GM12873 (cell line): ENCODE data around the gene CCDC171.

Source experiments
- CTCF ChIP-seq: IDR thresholded peaks from 2 replicates; pipeline ENCODE4 v1.5.1; 2012; ENCODE audit warnings: low read depth, mild to moderate bottlenecking, moderate library complexity, low read length, control low read depth; ENCODE audit not compliant: insufficient read depth; ENCODE audit errors: missing control alignments

CCDC171 gene

DNA sequence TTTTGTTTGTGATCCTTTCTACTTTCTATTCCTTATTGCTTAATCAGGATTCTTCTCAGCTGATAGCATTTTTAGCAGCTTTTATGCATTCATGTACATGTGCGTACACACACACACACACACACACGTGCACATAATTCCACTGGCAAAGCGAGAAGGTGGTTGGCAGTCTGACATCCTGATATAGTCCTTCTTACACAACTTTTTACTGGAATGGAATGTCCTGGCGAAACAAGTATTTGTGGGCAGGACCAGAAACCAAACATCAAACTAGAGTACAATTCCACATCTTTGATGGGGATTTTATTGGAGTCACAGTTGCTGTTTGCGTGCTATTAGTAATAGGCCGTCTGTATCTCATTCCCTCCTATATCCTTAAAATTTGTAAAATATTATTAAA, 356.5 kb downstream of the CCDC171 start:
- no peak for TF ChIP-seq CTCF

- no peak for TF ChIP-seq CTCF
Measured at GRCh38 chr9:15915711-15916110, 362.9 kb downstream of the CCDC171 start.

- TF ChIP-seq CTCF: no peak
Measured at GRCh38 chr9:15927161-15927560, 374.3 kb downstream of the CCDC171 start.

DNA sequence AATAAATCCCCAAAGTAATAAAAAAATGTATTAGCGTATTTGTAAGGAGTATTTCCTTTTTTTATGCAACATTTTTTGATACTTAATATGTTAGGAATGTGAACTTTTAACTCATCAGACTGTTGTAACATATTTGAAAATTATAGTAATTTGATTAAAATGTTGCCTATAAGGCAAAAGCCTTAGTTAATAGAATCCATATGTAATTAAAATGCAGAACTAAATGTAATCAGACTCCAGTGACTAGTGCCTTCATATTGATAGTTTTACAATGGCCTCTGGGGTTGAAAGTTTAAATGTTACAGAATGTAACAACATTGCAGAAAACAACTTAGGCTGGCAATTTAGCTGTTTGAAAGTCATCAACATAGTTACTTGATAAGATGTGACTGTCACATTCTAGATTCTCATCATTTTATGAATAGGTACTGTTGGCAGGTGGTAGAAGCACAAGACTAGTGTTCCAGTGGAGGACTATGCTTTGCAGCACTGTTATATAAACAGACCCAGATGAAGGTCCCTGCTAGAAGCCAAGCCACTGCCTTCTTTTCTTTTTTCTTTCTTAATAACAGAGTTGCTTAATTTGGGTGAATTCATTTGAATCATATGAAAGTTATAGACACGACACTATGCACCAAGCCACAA, 382.9 kb downstream of the CCDC171 start:
- TF ChIP-seq CTCF: no peak

GRCh38 chr9:15936306-15936921, 383.6 kb downstream of the CCDC171 start:
- no peak for TF ChIP-seq CTCF

GRCh38 chr9:15942831-15943424, 390.1 kb downstream of the CCDC171 start:
- no peak for TF ChIP-seq CTCF

DNA sequence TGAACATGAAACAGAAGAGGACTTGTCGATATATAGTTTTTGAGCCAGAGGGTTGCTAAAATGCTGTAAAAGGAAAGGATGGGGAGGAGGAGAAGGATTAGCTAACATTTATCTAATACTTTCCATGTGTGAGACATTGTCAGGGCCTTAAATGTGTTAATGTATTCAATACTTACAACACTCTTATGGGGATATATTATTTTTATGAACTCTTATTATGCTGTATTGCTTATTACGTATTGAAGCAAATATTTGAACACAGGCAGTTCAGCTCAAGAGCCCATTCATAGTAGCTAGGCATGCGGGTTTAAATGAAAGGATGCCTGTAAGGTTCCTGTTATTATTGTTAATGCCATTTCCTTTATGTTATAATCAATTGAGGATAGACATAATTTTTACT, 391.5 kb downstream of the CCDC171 start:
- TF ChIP-seq CTCF: no peak
